GM21526 (cell line): ENCODE measurements around the gene CNN2.
A peak's percentile ranks its signal among the peaks of the same experiment; 100 is the strongest.

Experiments used
- ATAC-seq: cut with Tn5 transposase; IDR thresholded peaks from one replicate; pipeline ENCODE4 v1.9.1; 2021; ENCODE audit warnings: moderate library complexity; ENCODE audit not compliant: unreplicated experiment, low FRiP score

The CNN2 gene

DNA sequence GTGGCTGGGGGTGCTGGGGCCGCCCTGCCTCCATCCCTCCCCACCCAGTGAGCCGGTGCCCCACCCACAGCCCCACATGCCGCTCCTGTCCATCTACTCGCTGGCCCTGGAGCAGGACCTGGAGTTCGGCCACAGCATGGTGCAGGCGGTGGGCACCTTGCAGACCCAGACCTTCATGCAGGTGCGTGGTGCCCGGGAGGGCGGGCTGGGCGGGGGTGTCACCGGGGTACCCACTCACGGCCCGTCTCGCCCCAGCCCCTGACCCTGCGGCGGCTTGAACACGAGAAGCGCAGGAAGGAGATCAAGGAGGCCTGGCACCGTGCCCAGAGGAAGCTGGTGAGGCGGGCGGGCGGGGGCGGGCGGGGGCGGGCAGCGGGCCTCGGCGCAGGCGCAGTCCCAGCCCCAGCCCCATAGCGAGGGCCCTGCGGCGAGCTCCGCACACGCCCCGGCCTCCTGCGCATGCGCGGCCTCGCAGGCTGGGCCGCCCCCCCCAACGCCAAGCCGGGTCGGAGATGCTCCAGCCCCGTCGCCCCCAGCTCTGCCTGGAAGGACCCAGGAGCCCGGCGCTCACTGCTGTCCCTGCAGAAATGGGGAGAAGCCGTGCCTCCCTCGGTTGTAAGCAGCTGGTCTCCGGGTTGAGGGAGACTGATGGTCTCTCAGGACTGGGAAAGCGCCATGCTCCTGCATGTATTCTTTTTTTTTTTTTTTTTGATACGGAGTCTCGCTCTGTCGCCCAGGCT, 48.3 kb downstream of the CNN2 start:
- no peak for ATAC-seq

GRCh38 chr19:1076046-1076386, 49.6 kb downstream of the CNN2 start:
- ATAC-seq = no peak

DNA sequence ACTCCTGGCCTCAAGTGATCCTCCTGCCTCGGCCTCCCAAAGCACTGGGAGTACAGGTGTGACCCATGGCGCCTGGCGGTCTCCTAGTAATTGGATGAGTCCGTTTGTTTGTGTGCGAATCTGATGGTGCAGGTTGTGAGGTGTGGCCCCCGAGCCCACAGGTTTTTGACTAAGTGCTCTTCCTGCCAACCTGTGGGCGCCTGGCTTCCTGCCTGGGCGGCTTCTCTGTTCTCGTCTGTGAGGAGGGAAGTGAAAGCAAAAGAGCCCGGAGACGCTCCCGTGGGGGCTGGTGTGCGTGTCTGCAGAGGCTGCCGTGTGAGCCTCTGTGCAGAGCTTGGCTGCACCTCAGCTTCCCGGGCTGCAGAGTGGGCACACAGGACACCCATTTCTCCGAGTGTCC, 50.5 kb downstream of the CNN2 start:
- ATAC-seq = peak; percentile 49

GRCh38 chr19:1079566-1080111, 53.2 kb downstream of the CNN2 start:
- no peak for ATAC-seq

- no peak for ATAC-seq
Measured at GRCh38 chr19:1080360-1081161, 54.2 kb downstream of the CNN2 start.

DNA sequence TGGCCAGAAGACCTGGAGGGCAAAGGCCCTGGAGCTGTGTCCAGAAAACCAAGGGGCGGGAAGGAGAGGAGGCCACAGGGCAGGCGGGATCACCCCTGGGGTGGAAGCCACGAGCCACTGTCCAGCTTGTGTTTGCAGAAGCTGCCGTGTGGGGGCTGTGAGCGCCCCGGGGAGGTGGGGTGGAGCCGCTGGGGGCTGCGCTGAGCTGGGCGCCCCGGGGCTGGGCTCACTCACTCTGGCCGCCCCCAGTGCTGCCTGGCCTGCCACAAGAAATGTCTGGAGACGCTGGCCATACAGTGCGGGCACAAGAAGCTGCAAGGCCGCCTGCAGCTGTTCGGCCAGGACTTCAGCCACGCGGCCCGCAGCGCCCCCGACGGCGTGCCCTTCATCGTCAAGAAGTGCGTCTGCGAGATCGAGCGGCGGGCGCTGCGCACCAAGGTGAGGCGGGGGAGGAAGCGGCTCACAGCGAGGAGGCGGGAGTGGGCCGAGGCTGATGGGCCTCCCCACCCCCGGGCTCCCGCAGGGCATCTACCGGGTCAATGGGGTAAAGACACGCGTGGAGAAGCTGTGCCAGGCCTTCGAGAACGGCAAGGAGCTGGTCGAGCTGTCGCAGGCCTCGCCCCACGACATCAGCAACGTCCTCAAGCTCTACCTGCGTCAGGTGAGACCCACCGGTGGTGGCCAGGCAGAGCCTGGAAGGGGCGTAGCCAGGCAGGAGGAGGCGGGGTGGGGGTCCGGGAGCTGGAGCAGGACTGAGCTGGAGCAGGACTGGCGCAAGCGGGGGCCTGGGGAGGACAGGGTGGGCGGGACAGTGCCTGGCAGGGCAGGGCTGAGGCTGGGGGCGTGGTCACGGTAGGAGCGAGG, 55.1 kb downstream of the CNN2 start:
- ATAC-seq = no peak

GRCh38 chr19:1082165-1082927, 55.9 kb downstream of the CNN2 start:
- ATAC-seq = no peak

DNA sequence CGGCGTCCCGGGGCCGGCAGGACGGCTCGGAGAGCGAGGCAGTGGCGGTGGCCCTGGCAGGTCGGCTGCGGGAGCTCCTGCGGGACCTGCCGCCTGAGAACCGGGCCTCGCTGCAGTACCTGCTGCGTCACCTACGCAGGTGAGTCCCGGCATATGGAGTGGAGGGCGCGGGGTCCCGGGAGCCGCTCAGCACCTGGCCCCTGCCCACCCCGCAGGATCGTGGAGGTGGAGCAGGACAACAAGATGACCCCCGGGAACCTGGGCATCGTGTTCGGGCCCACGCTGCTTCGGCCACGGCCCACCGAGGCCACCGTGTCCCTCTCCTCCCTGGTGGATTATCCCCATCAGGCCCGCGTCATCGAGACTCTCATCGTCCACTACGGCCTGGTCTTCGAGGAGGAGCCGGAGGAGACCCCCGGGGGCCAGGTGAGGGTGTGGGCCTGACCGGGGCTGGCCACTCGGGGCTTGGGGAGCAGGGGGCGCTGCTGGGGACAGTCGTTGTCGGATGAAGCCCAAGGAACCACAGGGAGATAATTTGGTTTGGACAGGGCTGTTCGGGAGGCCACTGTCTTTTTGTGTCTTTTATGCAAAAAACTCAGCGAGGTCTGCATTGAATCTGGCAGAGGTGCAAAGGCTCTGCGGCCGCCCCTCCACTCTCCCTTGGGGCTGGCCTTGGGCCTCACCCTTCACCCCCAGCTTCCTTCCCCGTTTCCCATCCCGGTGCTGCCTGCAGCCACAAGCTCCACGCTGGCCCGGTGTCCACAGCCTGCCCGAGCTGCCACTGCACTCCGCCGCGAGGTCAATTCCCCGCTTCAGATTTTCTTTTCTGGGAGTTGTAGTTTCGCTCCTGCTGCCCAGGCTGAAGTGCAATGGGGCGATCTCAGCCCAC, 56.8 kb downstream of the CNN2 start:
- no peak for ATAC-seq

DNA sequence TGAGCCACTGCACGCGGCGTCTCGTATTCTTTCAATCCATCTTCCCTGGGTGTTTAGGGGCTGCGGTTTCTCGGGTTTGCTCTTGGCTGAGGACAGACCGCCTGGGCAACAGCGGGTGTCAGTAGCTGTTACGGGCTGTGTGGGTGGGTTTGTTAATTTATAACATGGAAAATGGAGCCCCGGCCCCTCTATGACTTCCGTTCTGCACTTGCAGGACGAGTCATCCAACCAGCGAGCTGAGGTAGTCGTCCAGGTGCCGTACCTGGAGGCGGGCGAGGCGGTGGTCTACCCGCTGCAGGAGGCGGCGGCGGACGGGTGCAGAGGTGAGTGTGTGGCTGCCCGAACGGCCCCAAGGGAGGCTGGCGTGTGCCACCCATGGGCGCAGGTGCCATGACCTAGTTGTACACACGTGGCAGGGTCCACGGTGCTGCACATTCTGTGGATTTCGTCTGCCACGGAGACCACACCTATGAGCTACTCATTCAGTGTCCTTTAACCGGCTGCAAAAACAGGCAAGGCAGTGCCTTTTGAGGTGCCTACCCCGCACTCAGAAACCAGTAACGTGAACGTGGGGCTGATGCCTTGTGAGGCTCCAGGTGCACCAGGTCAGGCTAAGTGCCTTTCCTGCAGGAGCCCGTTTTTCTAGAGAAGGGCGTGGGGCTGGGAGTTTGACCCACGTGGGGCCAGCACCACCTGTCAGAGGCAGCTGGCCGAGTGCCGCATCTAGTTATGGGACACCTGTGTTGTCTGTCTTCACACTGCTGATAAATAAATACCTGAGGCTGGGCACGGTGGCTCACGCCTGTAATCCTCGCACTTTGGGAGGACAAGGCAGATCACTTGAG, 57.8 kb downstream of the CNN2 start:
- ATAC-seq = no peak

DNA sequence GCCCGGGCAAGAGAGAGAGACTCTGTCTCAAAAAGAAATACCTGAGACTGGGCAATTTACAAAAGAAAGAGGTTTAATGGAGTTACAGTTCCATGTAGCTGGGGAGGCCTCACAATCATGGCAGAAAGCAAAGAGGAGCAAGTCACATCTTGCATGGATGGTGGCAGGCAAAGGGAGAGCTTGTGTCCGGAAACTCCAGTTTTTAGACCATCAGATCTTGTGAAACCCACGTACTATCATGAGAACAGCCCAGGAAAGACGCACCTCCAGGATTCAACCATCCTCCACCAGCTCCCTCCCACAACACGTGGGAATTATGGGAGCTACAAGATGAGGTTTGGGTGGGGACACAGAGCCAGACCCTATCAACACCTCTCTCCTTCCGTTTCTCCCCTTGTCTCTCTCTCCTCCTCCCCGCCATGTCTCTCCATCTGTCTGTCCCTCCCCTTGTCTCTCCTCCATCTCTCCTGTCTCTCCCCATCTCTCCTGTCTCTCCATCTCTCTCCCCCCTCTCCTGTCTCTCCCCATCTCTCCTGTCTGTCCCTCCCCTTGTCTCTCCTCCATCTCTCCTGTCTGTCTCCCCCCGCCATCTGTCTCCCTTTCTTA, 58.7 kb downstream of the CNN2 start:
- no peak for ATAC-seq

- no peak for ATAC-seq
Measured at GRCh38 chr19:1085676-1086442, 59.5 kb downstream of the CNN2 start.

- no peak for ATAC-seq
Measured at GRCh38 chr19:1086613-1087012, 60.2 kb downstream of the CNN2 start.

- ATAC-seq = no peak
Measured at GRCh38 chr19:1087813-1088415, 61.5 kb downstream of the CNN2 start.

DNA sequence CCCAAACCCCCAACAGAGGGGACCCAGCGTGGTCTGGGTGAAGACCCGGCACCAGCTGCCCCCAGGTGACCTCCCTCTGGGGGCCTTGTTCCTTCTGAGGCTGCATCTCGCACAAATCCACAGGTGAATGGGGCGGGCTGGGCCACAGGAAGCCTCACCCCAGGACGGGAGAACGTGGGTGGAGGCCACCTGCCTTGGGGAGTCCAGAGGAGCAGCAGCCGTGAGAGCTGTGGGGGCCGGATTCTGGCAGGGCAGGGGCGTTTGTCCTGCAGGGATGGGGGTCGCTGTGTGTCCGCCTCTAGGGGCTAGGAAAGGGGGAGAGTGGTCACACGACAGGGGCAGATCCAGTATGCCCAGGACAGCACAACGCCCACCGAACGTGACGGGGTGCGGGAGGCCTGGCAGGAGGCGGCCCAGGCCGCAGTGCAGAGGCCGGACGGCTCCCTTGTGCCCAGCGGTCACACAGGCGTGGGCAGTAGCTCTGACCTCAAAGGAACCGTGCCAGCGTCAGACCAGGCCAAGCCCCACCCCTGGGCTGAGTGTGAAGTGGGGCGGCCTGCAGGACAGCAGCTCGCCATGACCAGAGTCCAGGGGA, 62.1 kb downstream of the CNN2 start:
- no peak for ATAC-seq
